Kidney glomerular epithelial cell (primary cell): ENCODE results near the gene PNPLA2.
A peak's percentile ranks its signal among the peaks of the same experiment; 100 is the strongest.

Experiments
- DNase-seq: peaks from one replicate; lab custom pipeline; 2025; lab: John Stamatoyannopoulos, UW

Gene PNPLA2

GRCh38 chr11:818396-819128 is at the start of gene PNPLA2:
TSS of gene PNPLA2 (plus strand) at chr11:818914. CDS start at chr11:819719, 805 bp downstream.
- peak; percentile 85 for DNase-seq

- no peak for DNase-seq
Measured at GRCh38 chr11:769887-770641, 48.6 kb upstream of the PNPLA2 start.

- DNase-seq, result no peak
Measured at GRCh38 chr11:770642-771616, 47.8 kb upstream of the PNPLA2 start.

GRCh38 chr11:771617-772204 is 47.0 kb upstream of the PNPLA2 start:
- DNase-seq, result no peak

GRCh38 chr11:772429-773390 is 46.0 kb upstream of the PNPLA2 start:
- no peak for DNase-seq

- no peak for DNase-seq
Measured at GRCh38 chr11:773425-773824, 45.3 kb upstream of the PNPLA2 start.

- no peak for DNase-seq
Measured at GRCh38 chr11:773830-774229, 44.9 kb upstream of the PNPLA2 start.

- no peak for DNase-seq
Measured at GRCh38 chr11:774873-775592, 43.7 kb upstream of the PNPLA2 start.

- DNase-seq, result no peak
Measured at GRCh38 chr11:776263-776560, 42.5 kb upstream of the PNPLA2 start.

- DNase-seq, result no peak
Measured at GRCh38 chr11:776561-777287, 42.0 kb upstream of the PNPLA2 start.

GRCh38 chr11:777288-778255 is 41.1 kb upstream of the PNPLA2 start, which contains the start of gene GATD1:
TSS of gene GATD1 (minus strand) at chr11:777487. CDS start at chr11:777462, 25 bp downstream.
- DNase-seq, result peak; percentile 81

GRCh38 chr11:778976-779954 is 39.4 kb upstream of the PNPLA2 start:
- DNase-seq, result no peak

- DNase-seq, result no peak
Measured at GRCh38 chr11:779955-780532, 38.7 kb upstream of the PNPLA2 start.

- no peak for DNase-seq
Measured at GRCh38 chr11:782264-783174, 36.2 kb upstream of the PNPLA2 start.

GRCh38 chr11:783581-784015 is 35.1 kb upstream of the PNPLA2 start:
- peak; percentile 78 for DNase-seq
